K562 (cell line): ENCODE data around the gene EIF5. TPM values are rescaled to one million over a fixed set of nuclear protein-coding genes. Genes with fewer than 3 reads are reported as not detected.

Experiments used
- ARHGAP35 ChIP-seq: fragments of 450-650 bp; IDR thresholded peaks from 2 replicates; pipeline ENCODE4 v1.6.1; 2018; ENCODE audit not compliant: partially characterized antibody
- CREM ChIP-seq: IDR thresholded peaks from 2 replicates; pipeline ENCODE4 v1.6.1; 2014; ENCODE audit warnings: antibody characterized with exemption, low read depth
- KDM1A ChIP-seq, 2 experiments: fragments of 450-650 bp; IDR thresholded peaks; 2 replicates each; pipeline ENCODE4 v1.6.1; 2016; ENCODE audit warnings: mild to moderate bottlenecking in 2 of 2
- POLR2G ChIP-seq: fragments of 200-400 bp; formaldehyde crosslinking; IDR thresholded peaks from 2 replicates; pipeline ENCODE4 v1.6.1; 2017; ENCODE audit warnings: low read depth, mild to moderate bottlenecking, antibody characterized with exemption, low read length, moderate library complexity
- PRDM10 ChIP-seq: fragments of 450-650 bp; IDR thresholded peaks from 2 replicates; pipeline ENCODE4 v1.6.1; 2018; ENCODE audit not compliant: partially characterized antibody
- RBBP5 ChIP-seq: fragments of 200-600 bp; sonication (generic); IDR thresholded peaks from 2 replicates; pipeline ENCODE4 v1.6.1; 2012; ENCODE audit warnings: borderline replicate concordance, mild to moderate bottlenecking, low read length, control low read depth, inconsistent platforms; ENCODE audit not compliant: insufficient read depth, poor library complexity, severe bottlenecking
- RBFOX2 ChIP-seq: fragments of 200-400 bp; formaldehyde crosslinking; IDR thresholded peaks from 2 replicates; pipeline ENCODE4 v1.6.1; 2017; ENCODE audit warnings: low read depth, mild to moderate bottlenecking, low read length, moderate library complexity
- THAP12 ChIP-seq: fragments of 250-450 bp; sonication (Bioruptor Pico); IDR thresholded peaks from 2 replicates; pipeline ENCODE4 v1.9.0; 2021; ENCODE audit warnings: mild to moderate bottlenecking, inconsistent platforms
- ZBTB43 ChIP-seq: sonication (generic); formaldehyde crosslinking; IDR thresholded peaks from 2 replicates; pipeline ENCODE4 v1.8.0; 2023; ENCODE audit warnings: mild to moderate bottlenecking, missing genetic modification reagents
- ZFPM2 ChIP-seq: fragments of 250-450 bp; sonication (Bioruptor Pico); IDR thresholded peaks from 2 replicates; pipeline ENCODE4 v1.5.1; 2022; ENCODE audit warnings: mild to moderate bottlenecking
- ZHX1 ChIP-seq: fragments of 150-350 bp; conservative IDR thresholded peaks from 2 replicates; pipeline ENCODE4 v1.6.1; 2014; ENCODE audit warnings: low read length
- ZNF639 ChIP-seq, 2 experiments: fragments of 200-800 bp in 1 of 2; sonication (Bioruptor generic) in 1 of 2; sonication (generic) in 1 of 2; formaldehyde crosslinking in 1 of 2; IDR thresholded peaks in 1 of 2; conservative IDR thresholded peaks in 1 of 2; 2 replicates each; pipeline versions ENCODE4 v1.5.0 to v1.6.1; 2016 to 2020; ENCODE audit warnings: missing compliant biosample characterization in 1 of 2, missing genetic modification characterization in 1 of 2, missing genetic modification reagents in 1 of 2
- polyA plus RNA-seq, 8 experiments: library from polyadenylated mRNA; depleted of rRNA in 4 of 8; stranded (reverse) in 5 of 8; unstranded in 3 of 8; fragments of >200 nt; fragmentation: Nextera tagmentation in 2 of 8; fragmentation: Illumina TruSeq in 1 of 8; extraction: Ambion mirVana in 2 of 8; extraction: Trizol in 1 of 8; gene quantifications; 2 replicates each; pipeline versions ENCODE4 v1.2.1 to v1.2.3, GENCODE V29; 2011 to 2014; ENCODE audit warnings: inconsistent platforms in 1 of 8, missing spikeins in 1 of 8
- total RNA-seq, 7 experiments: library from RNA; depleted of rRNA in 6 of 7; stranded (reverse); fragments of >200 nt in 6 of 7; fragmentation: Illumina TruSeq in 2 of 7; extraction: Trizol in 2 of 7; gene quantifications; 2 replicates each; pipeline versions ENCODE4 v1.2.1 to v1.2.3, GENCODE V29; 2011 to 2021; ENCODE audit warnings: low replicate concordance in 1 of 7

The EIF5 gene
- total and polyA plus RNA-seq, 9 of the 15 experiments (the other 6 are each of a cell fraction or from before 2014, with no cell fraction given): 92.7 to 442 (median 190) TPM

GRCh38 chr14:103333754-103334643 lies at the start of gene EIF5 (continued):
- peak; percentile 83; the same call in 1 of the 2 replicates for TF ChIP-seq ZHX1
- TF ChIP-seq KDM1A (IDR thresholded peaks at IDR 0.05): no peak
- peak; percentile 58 for TF ChIP-seq RBBP5
- peak in 1 of 2 experiments; percentile 96; a peak in 2 of 4 replicates for TF ChIP-seq ZNF639 (CRISPR knock-in tag; conservative IDR thresholded peaks at IDR 0.05 in 1 of 2, IDR thresholded peaks at IDR 0.05 in 1 of 2)
- TF ChIP-seq ARHGAP35: peak; percentile 95
- peak; percentile 31 for TF ChIP-seq PRDM10
- TF ChIP-seq RBFOX2: peak; percentile 92
- TF ChIP-seq ZFPM2 (CRISPR knock-in tag): 0 out of 2 replicates have a peak, but pooled peaks have one; percentile 10
- TF ChIP-seq ZBTB43 (CRISPR knock-in tag): no peak
- TF ChIP-seq POLR2G: peak; percentile 94
- peak; percentile 94 for TF ChIP-seq THAP12 (CRISPR knock-in tag)
- peak; percentile 75 for TF ChIP-seq CREM
